NCI-H460 (cell line): ENCODE data around the gene ZNF496. TPM values are rescaled to one million over a fixed set of nuclear protein-coding genes. Genes with fewer than 3 reads are reported as not detected.
"Not testable (repeated sequence)": the region's sequence is repeated elsewhere in the genome, so short reads cannot be mapped to it uniquely, and the experiment has no call there.

Experiments
- DNase-seq: peaks from one replicate; pipeline ENCODE4 v3.0.0-alpha.2; 2016; ENCODE audit warnings: low read depth; ENCODE audit errors: extremely low read depth
- polyA plus RNA-seq: library from polyadenylated mRNA; depleted of rRNA; stranded (reverse); fragments of >200 nt; gene quantifications from 2 replicates; pipeline ENCODE4 v1.2.3, GENCODE V29; 2014; cell fraction: nucleus; rRNA removed
- total RNA-seq: library from RNA; depleted of rRNA; stranded (reverse); fragments of >200 nt; shearing (Covaris generic); gene quantifications from 2 replicates; pipeline ENCODE4 v1.2.3, GENCODE V29; 2014; rRNA removed

Gene ZNF496
- total RNA-seq: 28.1 and 30.2 TPM in 2 replicates
- polyA plus RNA-seq: 59.5 and 63.1 TPM in 2 replicates

DNA sequence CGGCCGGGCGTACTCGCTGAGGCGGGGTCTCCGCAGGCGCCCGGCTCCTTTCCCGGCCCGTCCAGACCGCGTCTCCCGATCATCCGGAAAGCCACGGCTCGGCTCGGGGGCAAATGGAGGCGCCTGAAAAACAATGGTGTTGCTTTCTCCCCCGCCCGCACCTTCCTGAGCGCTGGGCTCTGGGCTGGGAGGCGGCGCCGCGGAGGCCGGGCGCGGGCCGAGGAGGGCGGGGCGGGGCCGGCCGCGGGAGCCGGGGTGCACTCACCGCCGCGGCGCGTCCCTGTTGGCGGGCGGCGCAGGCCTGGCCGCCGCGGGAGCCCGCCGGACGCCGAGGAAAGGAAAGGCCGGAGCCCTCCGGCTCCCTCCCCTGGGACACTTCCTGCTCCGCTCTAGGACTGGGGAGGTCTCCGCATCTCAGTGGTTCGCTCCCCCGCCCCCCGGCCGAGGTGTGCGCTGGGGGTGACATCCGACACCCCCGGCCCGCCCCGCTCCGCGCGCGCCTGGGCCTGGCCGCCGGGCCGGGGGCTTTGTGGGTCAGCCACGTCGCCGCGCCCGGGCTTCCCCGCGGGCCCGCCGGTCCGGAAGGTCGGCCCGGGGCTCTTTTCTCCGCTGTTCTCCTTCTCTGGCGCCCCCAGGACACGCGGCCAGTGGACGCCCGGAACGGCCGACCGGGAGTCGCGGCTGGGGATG lies at the start of gene ZNF496:
TSS of gene ZNF496 (minus strand) at position 343 of the 690 bp plus-strand sequence. CDS start 2,289 bp downstream, outside the sequence.
- DNase-seq: peak; percentile 79

- DNase-seq: no peak
These were observed 46.8 kb upstream of the ZNF496 start for GRCh38 chr1:247378334-247379073.

DNA sequence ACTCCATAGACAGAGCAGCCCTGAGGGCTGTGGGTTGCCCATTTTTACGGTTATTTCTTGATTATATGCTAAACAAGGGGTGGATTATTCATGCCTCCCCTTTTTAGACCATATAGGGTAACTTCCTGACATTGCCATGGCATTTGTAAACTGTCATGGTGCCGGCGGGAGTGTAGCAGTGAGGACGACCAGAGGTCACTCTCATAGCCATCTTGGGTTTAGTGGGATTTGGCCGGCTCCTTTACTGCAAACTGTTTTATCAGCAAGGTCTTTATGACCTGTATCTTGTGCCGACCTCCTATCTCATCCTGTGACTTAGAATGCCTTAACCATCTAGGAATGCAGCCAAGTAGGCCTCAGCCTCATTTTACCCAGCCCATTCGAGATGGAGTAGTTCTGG lies 46.0 kb upstream of the ZNF496 start:
- not testable (repeated sequence) for DNase-seq

- no peak for DNase-seq
These were observed 45.0 kb upstream of the ZNF496 start for GRCh38 chr1:247376659-247377058.

DNA sequence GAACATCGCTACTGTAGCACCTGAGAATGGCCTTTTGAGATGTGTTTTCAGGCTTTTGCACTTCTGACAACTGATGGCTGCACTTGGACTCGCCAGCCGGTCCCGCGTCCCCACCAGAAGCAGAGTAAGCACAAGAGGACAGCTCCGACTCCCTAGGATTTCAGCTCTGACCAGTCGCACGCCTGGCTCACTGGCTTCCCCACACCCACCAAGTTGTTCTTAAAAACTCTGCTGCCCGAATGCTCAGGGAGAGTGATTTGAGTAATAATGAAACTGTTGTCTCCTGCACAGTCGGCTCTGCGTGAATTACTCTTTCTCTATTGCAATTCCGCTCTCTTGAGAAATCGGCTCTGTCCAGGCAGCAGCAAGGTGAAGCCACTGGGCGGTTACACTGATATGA lies 44.1 kb upstream of the ZNF496 start:
- DNase-seq: no peak

- DNase-seq: not testable (repeated sequence)
These were observed 43.1 kb upstream of the ZNF496 start for GRCh38 chr1:247374651-247375334.

GRCh38 chr1:247373721-247374141 lies 42.1 kb upstream of the ZNF496 start:
- peak; percentile 61 for DNase-seq

DNA sequence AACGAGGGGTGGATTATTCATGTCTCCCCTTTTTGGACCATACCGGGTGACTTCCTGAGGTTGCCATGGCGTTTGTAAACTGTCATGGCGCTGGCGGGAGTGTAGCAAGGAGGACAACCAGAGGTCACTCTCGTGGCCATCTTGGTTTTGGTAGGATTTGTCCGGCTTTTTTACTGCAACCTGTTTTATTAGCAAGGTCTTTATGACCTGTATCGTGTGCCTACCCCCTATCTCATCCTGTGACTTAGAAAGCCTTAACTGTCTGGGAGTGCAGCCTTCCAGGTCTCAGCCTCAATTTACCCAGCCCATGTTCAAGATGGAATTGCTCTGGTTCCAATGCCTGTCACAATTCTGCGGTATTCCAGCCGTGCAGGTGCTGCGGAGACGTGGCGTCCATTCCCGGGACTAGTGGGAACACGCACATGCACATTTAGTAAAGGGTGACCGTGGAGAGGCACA lies 40.2 kb upstream of the ZNF496 start:
- DNase-seq: no peak

GRCh38 chr1:247370786-247371732 lies 39.4 kb upstream of the ZNF496 start:
- DNase-seq: no peak

DNA sequence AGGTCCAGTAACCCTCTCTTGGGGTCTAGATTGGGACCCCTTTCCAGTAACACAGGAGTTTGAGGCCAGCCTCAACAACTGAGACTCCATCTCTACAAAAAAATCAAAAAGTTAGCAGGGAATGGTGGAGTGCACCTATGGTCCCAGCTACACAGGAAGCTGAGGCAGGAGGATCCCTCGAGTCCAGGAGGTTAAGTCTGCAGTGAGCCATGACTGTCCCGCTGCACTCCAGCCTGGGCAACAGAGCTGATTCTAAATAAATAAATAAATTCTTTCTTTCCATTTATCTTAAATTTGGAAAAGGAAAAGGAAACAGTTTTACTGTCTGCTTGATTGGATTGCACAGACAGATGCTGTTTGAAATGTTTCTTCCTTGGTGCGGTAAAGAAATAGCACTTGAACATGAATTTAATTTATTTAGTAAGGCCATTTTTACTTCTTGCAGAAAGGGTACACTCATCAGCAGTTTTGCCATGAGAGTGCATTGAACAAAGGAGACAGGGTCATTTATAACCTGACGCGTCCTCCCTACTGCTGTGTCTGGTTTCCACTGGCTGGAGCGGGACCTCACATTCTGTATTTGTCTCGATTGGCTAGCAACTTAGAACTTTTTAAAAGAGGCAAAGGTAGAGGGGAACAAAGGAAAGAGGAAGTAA lies 37.0 kb upstream of the ZNF496 start:
- DNase-seq: no peak

GRCh38 chr1:247367786-247368422 lies 36.2 kb upstream of the ZNF496 start:
- DNase-seq: no peak

DNA sequence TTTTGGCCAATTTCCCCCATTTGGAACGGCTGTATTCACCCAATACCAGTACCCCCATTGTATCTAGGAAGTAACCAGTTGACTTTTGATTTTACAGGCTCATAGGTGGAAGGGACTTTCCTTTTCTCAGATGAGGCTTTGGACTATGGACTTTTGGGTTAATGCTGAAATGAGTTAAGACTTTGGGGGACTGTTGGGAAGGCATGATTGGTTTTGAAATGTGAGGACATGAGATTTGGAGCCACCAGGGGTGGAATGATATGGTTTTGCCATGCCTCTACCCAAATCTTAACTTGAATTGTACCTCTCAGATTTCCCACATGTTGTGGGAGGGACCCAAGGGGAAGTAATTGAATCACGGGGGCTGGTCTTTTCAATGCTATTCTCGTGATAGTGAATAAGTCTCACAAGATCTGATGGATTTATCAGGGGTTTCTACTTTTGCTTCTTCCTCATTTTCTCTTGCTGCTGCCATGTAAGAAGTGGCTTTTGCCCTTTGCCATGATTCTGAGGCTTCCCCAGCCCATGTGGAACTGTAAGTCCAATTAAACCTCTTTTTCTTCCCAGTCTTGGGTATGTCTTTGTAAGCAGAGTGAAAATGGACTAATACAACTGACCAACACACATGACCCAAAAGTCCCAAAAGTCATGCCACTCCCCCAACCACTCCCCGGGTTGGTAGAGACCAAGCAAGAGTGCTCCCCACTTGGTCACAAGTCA lies 35.4 kb upstream of the ZNF496 start:
- no peak for DNase-seq

DNA sequence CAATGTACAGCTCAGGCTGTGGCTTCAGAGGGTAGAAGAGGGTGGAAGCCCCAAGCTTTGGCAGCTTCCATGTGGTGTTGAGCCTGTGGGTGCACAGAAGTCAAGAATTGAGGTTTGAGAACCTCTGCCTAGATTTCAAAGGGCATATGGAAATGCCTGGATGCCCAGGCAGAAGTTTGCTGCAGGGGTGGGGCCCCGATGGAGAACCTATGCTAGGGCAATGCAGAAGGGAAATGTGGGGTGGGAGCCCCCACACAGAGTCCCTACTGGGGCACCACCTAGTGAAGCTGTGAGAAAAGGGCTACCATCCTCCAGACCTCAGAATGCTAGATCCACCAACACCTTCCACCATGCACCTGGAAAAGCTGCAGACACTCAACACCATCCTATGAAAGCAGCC lies 34.7 kb upstream of the ZNF496 start:
- DNase-seq: not testable (repeated sequence)

GRCh38 chr1:247365023-247365422 lies 33.4 kb upstream of the ZNF496 start:
- no peak for DNase-seq

DNA sequence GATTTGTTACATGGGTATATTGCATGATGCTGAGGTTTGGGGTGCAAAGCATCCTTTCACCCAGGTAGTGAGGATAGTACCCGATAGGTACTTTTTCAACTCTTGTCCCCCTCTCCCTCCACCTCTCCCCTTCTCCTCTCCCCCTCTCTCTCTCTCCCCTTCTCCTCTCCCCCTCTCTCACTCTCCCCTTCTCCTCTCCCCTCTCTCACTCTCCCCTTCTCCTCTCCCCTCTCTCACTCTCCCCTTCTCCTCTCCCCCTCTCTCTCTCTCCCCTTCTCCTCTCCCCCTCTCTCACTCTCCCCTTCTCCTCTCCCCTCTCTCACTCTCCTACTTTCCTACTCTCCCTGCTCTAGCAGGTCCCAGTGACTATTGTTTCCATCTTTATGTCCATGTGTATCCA lies 31.3 kb upstream of the ZNF496 start:
- DNase-seq: not testable (repeated sequence)

- DNase-seq: no peak
These were observed 30.5 kb upstream of the ZNF496 start for GRCh38 chr1:247362153-247362552.

DNA sequence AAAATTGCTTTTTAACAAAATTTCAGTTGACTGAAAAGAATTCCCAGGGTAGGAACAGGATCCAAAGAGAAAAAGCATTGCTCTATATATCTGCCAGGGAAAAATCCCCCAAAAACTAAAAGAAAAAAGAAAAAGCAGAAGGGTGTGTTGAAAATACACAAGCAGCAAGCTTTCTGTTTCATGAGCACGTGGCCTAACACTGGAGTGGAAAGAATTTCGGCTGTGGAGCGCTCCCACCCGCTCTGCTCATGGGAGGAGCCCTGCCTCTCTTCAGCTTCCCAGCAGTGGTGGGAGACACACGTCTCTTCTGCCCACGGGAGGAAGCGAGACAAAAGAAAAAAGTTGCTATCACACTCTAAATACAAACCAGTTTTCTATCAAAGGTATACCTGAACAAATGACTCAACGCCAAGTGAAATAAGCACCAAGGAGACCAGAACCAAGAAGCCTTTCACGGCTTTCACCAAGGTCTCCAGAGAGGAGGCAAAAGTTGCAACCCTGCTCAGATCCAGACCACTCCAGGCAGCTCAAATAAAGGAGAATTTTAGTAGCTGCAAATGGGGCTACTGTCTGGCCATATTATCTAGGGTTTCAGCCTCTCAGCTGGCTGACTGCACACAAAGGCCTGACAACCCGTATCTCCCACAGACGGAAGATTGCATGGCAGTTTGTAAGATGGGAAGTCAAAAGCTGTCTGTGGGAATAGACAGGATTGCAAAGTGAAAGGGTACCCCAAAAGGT lies 29.5 kb upstream of the ZNF496 start:
- no peak for DNase-seq
